ENCODE results near the gene FCMR.
A peak's percentile ranks its signal among the peaks of the same experiment; 100 is the strongest.

The FCMR gene

DNA sequence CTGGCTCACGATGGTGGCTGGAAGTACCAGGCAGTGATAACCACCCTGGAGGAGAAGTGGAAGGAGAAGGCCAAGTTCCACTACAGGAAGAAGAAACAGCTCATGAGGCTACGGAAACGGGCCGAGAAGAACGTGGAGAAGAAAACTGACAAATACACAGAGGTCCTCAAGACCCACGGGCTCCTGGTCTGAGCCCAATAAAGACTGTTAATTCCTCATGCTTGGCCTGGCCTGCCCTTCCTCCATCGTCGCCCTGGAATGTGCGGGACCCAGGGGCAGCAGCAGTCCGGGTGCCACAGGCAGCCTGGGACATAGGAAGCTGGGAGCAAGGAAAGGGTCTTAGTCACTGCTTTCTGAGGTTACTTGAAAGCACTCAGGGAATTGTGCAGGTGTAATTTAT lies 13.7 kb downstream of the FCMR start:
- intact Hi-C loops (cut with DNase I; ENCODE audit: low total_unique reads) = no loop called here
- H3K9me3 ChIP-seq = no peaks in the 10 kb centered on the region
- peak in 1 of 2 donors; percentile 38 for DNase-seq
- peaks cover 0 to 37% of the 10 kb centered on the region in 2 donors for H3K27me3 ChIP-seq
- peaks cover 0 to 14% (median 12%) of the 10 kb centered on the region in 4 donors for H3K4me1 ChIP-seq
- H3K4me3 ChIP-seq = no peak overlapping the region
- no peak overlapping the region for H3K27ac ChIP-seq
- H3K36me3 ChIP-seq = no peaks in the 10 kb centered on the region
- TF ChIP-seq, protein P1, sequence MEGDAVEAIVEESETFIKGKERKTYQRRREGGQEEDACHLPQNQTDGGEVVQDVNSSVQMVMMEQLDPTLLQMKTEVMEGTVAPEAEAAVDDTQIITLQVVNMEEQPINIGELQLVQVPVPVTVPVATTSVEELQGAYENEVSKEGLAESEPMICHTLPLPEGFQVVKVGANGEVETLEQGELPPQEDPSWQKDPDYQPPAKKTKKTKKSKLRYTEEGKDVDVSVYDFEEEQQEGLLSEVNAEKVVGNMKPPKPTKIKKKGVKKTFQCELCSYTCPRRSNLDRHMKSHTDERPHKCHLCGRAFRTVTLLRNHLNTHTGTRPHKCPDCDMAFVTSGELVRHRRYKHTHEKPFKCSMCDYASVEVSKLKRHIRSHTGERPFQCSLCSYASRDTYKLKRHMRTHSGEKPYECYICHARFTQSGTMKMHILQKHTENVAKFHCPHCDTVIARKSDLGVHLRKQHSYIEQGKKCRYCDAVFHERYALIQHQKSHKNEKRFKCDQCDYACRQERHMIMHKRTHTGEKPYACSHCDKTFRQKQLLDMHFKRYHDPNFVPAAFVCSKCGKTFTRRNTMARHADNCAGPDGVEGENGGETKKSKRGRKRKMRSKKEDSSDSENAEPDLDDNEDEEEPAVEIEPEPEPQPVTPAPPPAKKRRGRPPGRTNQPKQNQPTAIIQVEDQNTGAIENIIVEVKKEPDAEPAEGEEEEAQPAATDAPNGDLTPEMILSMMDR (IDR thresholded peaks at IDR 0.05) = no peak

DNA sequence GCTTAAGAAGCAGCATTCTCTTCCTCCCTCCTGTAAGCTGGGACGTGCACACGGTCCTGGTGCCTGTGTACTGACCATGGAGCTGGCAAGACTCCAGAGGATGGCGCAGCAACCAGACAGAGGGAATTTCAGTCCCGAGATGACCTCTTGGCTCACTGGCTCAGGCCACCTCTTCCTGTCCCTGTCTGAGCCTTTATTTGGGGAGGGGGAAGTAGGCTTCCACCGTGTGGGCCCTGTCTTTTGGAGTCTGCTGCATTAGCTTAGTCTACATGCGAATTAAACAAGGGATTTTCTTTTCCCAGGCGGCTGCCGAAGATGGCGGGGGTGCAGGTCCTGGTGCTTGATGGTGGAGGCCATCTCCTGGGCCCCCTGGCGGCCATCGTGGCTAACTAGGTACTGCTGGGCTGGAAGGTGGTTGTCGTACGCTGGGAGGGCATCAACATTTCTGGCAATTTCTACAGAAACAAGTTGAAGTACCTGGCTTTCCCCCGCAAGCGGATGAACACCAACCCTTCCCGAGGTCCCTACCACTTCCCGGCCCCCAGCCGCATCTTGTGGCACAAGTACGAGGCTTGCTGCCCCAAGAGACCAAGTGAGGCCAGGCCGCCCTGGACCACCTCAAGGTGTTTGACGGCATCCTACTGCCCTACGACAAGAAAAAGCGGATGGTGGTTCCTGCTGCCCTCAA lies 14.3 kb downstream of the FCMR start:
- Histone ChIP-seq H3K9me3 (no peaks in the 10 kb centered on the region), H3K36me3 (no peaks in the 10 kb centered on the region), H3K4me1 (peaks cover 0 to 14% (median 12%) of the 10 kb centered on the region in 4 donors), H3K27ac (no peak overlapping the region), H3K27me3 (peaks cover 0 to 34% of the 10 kb centered on the region in 2 donors), H3K4me3 (no peak overlapping the region)
- TF ChIP-seq, protein P1 (IDR thresholded peaks at IDR 0.05) = no peak
- intact Hi-C loops (cut with DNase I; ENCODE audit: low total_unique reads) = no loop called here
- peak in 1 of 2 donors; percentile 57 for DNase-seq

DNA sequence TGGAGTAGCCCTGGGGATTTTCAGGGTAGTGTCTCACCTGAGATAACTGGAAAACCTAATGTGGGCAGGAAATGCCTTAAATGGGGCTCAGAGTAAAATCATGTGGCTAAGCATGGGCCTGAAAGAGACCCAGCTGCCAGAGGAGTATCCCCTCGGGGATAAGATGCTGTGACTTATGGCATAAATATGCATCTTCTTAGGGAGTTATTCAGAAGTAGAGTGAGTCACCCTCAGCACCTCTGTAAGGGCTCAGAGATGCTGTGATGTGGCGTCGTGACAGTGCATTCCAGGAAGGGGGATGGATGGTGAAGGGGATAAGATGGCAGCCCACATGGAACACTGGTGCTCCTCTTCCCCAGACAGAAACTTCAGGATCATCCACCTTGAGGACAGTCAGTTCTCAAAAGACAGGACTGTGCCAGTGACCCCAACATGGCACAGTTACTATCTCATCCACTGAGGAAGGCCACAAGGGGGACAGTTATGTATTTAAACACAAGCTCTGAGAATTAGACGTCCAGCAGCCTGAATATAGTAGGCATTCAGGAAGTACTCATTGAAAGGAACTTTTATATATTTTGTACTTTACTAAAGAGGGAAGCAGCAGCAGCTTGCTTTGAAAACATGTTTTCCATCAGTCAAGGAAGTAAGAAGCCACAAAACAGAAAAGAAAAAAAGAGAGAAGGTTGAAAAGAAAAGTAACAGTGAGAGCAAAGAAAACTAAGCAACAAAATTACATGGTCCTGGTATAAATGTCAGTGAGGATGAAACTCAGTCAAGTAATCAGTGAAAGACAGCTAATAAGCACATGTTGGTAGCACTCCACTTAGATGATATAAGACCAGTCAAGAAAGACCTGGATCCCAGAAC lies 16.2 kb downstream of the FCMR start:
- H3K36me3 ChIP-seq = no peaks in the 10 kb centered on the region
- H3K4me3 ChIP-seq = no peak overlapping the region
- H3K9me3 ChIP-seq = no peaks in the 10 kb centered on the region
- peak in 1 of 2 donors; percentile 25 for DNase-seq
- peaks cover 0 to 34% of the 10 kb centered on the region in 2 donors for H3K27me3 ChIP-seq
- TF ChIP-seq, protein P1 (IDR thresholded peaks at IDR 0.05) = no peak
- H3K27ac ChIP-seq = no peak overlapping the region
- H3K4me1 ChIP-seq = peaks cover 0 to 14% (median 12%) of the 10 kb centered on the region in 4 donors
- intact Hi-C loops (cut with DNase I; ENCODE audit: low total_unique reads) = no loop called here

DNA sequence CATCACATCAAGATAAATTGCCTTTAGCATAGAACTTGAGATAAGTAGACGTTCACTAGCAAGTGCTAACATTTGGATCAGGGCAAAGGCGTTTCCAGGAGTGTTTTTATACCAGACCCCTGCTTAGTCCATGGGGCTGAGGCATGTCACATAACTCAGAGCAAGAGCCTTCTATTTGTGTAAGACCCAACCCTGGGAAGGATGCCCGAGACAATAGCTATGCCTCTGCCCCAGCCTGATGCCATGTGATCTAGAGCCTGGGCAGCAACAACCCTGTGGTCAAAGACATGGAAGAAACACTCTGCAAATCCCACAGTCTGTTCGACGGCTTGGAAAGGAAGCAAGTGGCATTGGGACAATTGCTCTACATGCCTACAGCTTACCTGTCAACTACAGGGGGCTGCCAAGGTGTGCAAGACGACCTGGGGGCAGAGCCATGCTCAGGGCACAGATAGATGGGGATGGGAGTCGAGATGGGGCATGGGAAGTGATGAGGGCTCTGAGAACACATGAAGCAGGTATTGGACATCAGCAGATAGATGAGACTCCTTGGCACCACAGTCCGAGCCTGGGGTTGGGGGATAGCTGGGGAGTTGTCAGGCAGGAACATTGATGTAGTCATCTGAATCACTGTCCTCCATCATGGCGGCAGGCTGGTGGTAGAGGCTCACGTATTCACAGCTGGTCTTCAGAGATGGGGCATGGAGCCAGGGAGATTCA lies 17.2 kb downstream of the FCMR start:
- Histone ChIP-seq H3K4me3 (no peak overlapping the region), H3K9me3 (no peaks in the 10 kb centered on the region), H3K27me3 (peaks cover 0 to 26% of the 10 kb centered on the region in 2 donors), H3K4me1 (peaks cover 0 to 8% (median 7%) of the 10 kb centered on the region in 4 donors), H3K36me3 (no peaks in the 10 kb centered on the region), H3K27ac (no peak overlapping the region)
- TF ChIP-seq, protein P1 (IDR thresholded peaks at IDR 0.05) = no peak
- intact Hi-C loops (cut with DNase I; ENCODE audit: low total_unique reads) = no loop called here
- DNase-seq = peak in 1 of 2 donors; percentile 54

DNA sequence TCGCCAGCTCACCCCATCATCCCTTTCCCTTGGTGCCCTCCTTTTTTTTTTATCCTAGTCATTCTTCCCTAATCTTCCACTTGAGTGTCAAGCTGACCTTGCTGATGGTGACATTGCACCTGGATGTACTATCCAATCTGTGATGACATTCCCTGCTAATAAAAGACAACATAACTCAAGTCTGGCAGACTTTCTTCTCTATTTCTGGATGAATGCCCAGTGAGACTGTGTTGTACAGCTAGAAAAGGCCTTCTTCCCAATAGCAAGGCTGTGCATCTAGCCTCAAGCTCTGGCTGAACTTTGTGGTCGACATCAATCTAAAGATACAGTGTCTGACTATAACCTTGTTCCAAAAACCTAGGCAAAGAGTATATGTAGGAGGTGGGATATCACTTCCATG lies 18.1 kb downstream of the FCMR start:
- Histone ChIP-seq H3K4me3 (no peak overlapping the region), H3K9me3 (no peaks in the 10 kb centered on the region), H3K36me3 (no peaks in the 10 kb centered on the region), H3K27ac (no peak overlapping the region), H3K27me3 (peaks cover 0 to 17% of the 10 kb centered on the region in 2 donors), H3K4me1 (no peaks in the 10 kb centered on the region)
- intact Hi-C loops (cut with DNase I; ENCODE audit: low total_unique reads) = no loop called here
- TF ChIP-seq, protein P1 (IDR thresholded peaks at IDR 0.05) = no peak
- DNase-seq = no peak

All from tibial artery (tissue), 4 donors.